OCI-LY3 (cell line): ENCODE measurements around the gene CTDP1.

ENCODE experiments used
- H2AFZ ChIP-seq: fragments of 200-600, 300-600 bp; shearing (Covaris generic); 2 replicates; pipeline ENCODE4 v1.6.0; 2014; ENCODE audit warnings: antibody characterized with exemption, low read depth, low read length
- H3K27ac ChIP-seq: fragments of 200-600, 300-600 bp; sonication (generic); 2 replicates; pipeline ENCODE4 v1.5.1; 2014; ENCODE audit warnings: mild to moderate bottlenecking, low read length, moderate library complexity, mixed read lengths
- H3K27me3 ChIP-seq: fragments of 200-600, 300-600 bp; sonication (generic); 2 replicates; pipeline ENCODE4 v1.6.1; 2014; ENCODE audit warnings: low read depth, low read length, mixed read lengths
- H3K36me3 ChIP-seq: fragments of 200-600, 300-600 bp; sonication (generic); replicated peaks from 2 replicates; pipeline ENCODE3; 2014; ENCODE audit warnings: low read depth, low read length, mixed read lengths
- H3K4me1 ChIP-seq: fragments of 300-600, 200-600 bp; sonication (generic); 2 replicates; pipeline ENCODE4 v1.6.1; 2014; ENCODE audit warnings: low read length, mixed read lengths
- H3K4me2 ChIP-seq: fragments of 200-600, 300-600 bp; sonication (generic); 2 replicates; pipeline ENCODE4 v1.6.1; 2014; ENCODE audit warnings: low read length, mixed read lengths
- H3K4me3 ChIP-seq: fragments of 300-600, 200-600 bp; sonication (generic); 2 replicates; pipeline ENCODE4 v1.5.1; 2014; ENCODE audit warnings: antibody characterized with exemption, mild to moderate bottlenecking, low read length, moderate library complexity
- H3K79me2 ChIP-seq: fragments of 300-600, 200-600 bp; shearing (Covaris generic); 2 replicates; pipeline ENCODE4 v1.6.1; 2014; ENCODE audit warnings: mild to moderate bottlenecking, low read length, mixed read lengths
- H3K9ac ChIP-seq: fragments of 300-600, 200-600 bp; shearing (Covaris generic); 2 replicates; pipeline ENCODE4 v1.6.0; 2014; ENCODE audit warnings: mild to moderate bottlenecking, low read length, moderate library complexity
- H3K9me3 ChIP-seq: fragments of 200-600, 300-600 bp; shearing (Covaris generic); 2 replicates; pipeline ENCODE4 v1.6.1; 2014; ENCODE audit warnings: low read length, mixed read lengths; ENCODE audit not compliant: insufficient read depth
- H4K20me1 ChIP-seq: fragments of 200-600, 300-600 bp; sonication (generic); 2 replicates; pipeline ENCODE4 v1.6.1; 2016; ENCODE audit warnings: low read length, mixed read lengths; ENCODE audit not compliant: insufficient read depth
- EZH2phosphoT487 ChIP-seq: fragments of 200-600 bp; shearing (Covaris generic); IDR thresholded peaks from 2 replicates; pipeline ENCODE4 v1.6.1; 2018; ENCODE audit warnings: antibody characterized with exemption, mixed run types, low read depth
- TF ChIP-seq, protein P1 (sequence below): fragments of 200-600, 300-600 bp; sonication (generic); IDR thresholded peaks from 2 replicates; pipeline ENCODE4 v1.5.1; 2014; ENCODE audit warnings: antibody characterized with exemption, low read length, low read depth

CTDP1 gene

DNA sequence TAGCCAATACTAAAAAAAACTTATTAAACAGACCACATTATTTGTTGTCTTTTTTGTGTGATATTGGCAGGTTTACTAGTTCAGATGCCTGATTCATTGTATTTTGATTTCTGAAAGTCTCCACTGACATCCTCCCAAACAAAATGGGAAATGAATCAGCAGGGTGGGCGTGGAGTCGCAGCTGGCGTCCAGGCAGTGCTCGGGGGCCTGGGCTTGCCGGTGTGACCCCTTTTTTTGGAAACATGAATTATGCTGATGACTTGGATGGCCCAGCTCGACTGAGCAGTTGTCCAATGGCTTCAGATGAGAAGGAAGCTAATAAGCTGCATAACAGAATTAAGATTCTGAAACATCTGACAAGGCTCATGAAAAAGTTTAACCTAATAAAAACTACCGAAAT lies 116.4 kb downstream of the CTDP1 start:
- Histone ChIP-seq H3K4me2 (no peak overlapping the region), H3K79me2 (no peaks in the 10 kb centered on the region), H3K9ac (no peak overlapping the region), H2AFZ (no peak overlapping the region), H4K20me1 (no peaks in the 10 kb centered on the region), H3K27me3 (peaks cover 8% of the 10 kb centered on the region), H3K4me3 (no peak overlapping the region), H3K4me1 (peaks cover 31% of the 10 kb centered on the region), H3K36me3 (no peaks in the 10 kb centered on the region), H3K27ac (no peak overlapping the region), H3K9me3 (no peaks in the 10 kb centered on the region)
- TF ChIP-seq, protein P1, sequence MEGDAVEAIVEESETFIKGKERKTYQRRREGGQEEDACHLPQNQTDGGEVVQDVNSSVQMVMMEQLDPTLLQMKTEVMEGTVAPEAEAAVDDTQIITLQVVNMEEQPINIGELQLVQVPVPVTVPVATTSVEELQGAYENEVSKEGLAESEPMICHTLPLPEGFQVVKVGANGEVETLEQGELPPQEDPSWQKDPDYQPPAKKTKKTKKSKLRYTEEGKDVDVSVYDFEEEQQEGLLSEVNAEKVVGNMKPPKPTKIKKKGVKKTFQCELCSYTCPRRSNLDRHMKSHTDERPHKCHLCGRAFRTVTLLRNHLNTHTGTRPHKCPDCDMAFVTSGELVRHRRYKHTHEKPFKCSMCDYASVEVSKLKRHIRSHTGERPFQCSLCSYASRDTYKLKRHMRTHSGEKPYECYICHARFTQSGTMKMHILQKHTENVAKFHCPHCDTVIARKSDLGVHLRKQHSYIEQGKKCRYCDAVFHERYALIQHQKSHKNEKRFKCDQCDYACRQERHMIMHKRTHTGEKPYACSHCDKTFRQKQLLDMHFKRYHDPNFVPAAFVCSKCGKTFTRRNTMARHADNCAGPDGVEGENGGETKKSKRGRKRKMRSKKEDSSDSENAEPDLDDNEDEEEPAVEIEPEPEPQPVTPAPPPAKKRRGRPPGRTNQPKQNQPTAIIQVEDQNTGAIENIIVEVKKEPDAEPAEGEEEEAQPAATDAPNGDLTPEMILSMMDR, result no peak
- no peak for TF ChIP-seq EZH2phosphoT487

DNA sequence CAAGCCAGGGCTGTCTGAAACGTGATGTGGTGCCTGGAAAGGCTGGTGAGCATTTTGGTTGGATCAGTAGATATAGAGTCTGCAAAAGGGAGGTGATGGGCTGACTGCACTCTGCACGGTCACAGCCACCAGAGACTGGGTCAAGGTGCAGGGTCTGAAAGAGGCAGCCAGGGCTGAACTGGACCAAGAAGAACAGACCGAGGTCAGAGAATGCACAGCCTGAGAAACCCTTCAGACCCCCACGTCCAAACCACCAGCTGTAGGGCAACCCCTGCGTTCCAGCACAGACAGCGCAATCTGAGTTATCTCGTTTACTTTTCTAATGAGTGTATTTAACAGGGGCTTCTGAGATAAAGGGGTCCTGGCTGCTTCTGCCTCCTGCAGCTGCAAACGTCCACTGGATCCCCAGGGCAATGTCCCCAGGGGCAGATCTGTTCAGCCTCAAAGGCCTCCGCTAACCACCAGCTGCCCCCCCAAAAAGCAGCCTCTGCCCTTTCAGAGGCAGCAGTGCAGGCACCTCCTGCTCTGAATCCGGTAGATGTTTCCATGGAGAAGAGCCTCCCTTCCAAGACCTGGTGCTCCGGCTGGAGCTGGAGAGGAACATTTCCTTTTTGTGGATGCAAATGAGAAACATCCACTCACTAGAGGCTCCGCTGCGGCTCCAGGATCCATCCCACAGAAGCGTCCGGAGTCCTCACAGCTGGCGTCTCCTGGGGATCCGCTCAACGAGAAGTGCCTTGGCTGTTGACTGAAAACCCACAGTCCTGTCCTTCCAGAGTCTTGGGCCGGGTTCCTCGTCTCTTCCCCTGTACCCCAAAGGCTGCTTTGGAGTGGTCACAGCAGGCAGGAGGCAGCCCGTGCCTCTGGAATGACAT lies 117.2 kb downstream of the CTDP1 start:
- no peak overlapping the region for H3K4me2 ChIP-seq
- H3K27ac ChIP-seq, result no peak overlapping the region
- H3K9me3 ChIP-seq, result no peaks in the 10 kb centered on the region
- TF ChIP-seq EZH2phosphoT487, result no peak
- TF ChIP-seq, protein P1, result no peak
- no peaks in the 10 kb centered on the region for H4K20me1 ChIP-seq
- H3K4me3 ChIP-seq, result no peak overlapping the region
- H2AFZ ChIP-seq, result no peak overlapping the region
- no peak overlapping the region for H3K9ac ChIP-seq
- no peaks in the 10 kb centered on the region for H3K36me3 ChIP-seq
- peaks cover 31% of the 10 kb centered on the region for H3K4me1 ChIP-seq
- no peaks in the 10 kb centered on the region for H3K79me2 ChIP-seq
- H3K27me3 ChIP-seq, result peaks cover under 1% of the 10 kb centered on the region

DNA sequence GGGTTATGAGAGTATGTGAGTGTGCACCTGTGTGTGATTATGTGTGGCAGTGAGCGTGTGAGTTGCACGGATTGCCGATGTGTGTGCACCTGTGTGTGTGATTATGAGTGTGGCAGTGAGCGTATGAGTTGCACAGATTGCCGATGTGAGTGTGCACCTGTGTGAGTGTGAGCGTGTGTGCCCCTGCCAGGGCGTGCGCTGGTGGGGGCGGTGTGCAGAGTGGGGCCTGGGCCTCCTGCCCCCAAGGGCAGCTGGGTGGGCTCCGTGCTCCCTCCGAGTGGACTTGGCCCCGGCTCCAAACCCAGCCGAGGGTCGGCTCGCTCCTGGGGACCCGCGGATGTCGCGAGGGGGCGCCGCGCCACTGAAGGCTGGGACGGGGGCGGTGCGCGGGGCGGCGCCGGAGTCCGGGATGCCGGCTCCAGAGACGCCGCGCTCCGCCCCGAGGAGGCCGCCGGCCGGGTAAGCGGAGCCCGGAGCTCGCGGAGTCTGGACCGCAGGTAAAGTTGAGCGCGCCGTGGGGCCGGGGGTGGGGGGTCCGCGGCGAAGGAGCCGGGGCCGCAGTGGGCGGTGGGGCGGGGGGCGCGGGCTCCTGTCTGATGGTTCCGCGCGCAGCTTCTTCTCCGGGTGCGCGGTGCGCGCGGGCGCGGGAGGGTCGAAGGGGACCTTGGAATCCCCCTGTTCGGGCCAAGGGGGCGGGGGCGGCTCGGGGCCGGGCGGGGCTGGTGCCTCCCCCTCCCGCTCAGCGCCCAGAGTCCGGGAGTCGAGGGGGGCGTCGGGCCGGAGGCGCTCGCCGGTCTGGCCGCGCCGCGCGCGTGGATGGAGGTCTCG lies 118.1 kb downstream of the CTDP1 start, which contains the start of gene KCNG2:
KCNG2 (plus strand) TSS at position 421 of the 828 bp plus-strand sequence. CDS start 65,730 bp downstream, outside the sequence.
- Histone ChIP-seq H3K79me2 (no peaks in the 10 kb centered on the region), H3K27me3 (no peaks in the 10 kb centered on the region), H3K9ac (no peak within 1 kb of the TSS), H3K4me1 (peaks cover 25% of the 10 kb centered on the region), H3K4me3 (no peak within 1 kb of the TSS), H3K27ac (no peak within 1 kb of the TSS), H2AFZ (no peak within 1 kb of the TSS), H3K4me2 (no peak within 1 kb of the TSS), H3K36me3 (no peaks in the 10 kb centered on the region), H4K20me1 (no peaks in the 10 kb centered on the region), H3K9me3 (no peaks in the 10 kb centered on the region)
- TF ChIP-seq, protein P1, result no peak
- no peak for TF ChIP-seq EZH2phosphoT487
